Stimulated activated CD4-positive, alpha-beta T cell treated with anti-CD3 and anti-CD28 coated beads, TNF-alpha, amount 100 ng/mL, for 24 hours (primary cell): ENCODE data around the gene NGFR.

Experiments used
- DNase-seq, 3 experiments: peaks; one replicate each; pipeline ENCODE4 v3.0.0-alpha.2; 2020; ENCODE audit warnings: low read depth in 3 of 3

The NGFR gene

DNA sequence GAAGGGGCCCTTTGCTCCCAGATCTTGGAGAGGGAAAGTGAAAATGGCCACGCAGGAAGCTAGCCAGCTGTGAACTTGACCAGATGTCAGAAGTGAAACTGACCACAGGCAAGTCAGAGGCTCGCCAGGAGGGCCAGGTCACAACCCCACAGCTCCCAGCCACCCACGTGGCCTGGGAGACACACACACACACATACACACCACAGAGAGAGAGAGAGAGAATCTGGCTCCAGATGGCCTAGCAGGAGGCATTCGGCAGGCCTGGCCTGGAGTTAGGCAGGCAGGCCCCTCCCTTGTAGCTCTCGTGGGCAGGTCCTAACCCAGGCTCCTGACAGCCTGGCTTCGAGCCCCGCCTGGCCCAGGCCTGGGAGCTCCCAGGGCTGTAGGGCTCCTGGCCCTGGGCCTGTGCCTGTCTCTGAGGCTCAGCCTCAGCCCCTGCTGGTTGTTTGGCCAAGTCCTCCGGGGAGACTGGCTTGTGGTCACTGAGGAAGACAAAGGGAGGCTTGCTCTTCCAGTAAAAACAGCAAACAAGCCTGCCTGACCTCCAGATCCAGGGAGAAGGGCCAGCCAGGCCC, 20.2 kb downstream of the NGFR start:
- no peak for DNase-seq

DNA sequence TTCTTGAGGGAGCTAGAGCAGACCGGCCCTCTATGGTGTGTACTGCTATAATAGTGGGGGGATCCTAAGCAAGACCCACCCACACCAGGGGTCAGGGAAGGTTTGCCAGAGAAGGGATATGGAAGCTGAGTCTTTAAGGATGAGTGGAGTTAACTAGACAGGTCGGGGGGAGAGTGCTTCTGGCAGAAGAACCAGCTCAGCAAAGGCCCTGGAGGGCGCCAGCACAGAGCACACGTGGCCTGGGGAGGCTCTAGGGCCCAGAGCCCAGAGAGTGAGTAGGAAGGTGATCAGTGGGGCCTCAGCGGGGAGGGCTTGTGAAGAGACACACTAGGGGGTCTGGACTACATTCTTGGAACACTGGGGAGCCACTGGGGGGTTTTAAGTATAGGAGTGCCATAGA, 21.1 kb downstream of the NGFR start:
- DNase-seq, result no peak

DNA sequence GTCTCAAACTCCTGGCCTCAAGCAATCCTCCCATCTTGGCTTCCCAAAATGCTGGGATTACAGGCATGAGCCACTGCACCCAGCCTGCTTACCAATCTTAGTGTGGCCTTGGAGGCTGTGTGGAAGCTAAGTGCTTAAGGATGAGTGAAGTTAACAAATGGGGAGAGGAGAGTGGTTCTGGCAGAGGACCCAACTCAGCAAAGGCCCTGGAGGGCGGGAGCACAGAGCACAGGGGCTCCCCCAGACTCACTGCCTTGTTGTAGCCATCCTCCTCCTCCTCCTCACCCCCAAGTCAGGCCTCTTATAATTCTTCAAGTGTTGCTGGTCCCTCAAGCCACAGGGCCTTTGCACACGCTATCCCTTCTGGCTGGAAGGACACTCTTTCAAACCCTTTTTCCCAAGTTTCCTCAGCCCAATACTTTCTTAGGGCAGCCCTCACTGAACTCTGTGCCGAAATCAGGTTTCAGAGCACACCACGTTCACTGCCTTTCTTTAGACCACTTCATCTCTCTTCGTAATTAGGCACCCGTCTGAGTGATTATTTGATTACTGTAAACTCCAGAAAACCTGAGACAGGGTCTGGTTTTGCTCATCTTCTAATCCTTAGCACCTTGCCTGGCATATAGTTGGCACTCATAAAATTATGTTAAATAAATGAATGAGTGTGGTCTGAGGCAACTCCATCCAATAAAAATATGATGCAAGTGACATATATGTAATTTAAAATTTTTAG, 23.4 kb downstream of the NGFR start:
- DNase-seq, result no peak

DNA sequence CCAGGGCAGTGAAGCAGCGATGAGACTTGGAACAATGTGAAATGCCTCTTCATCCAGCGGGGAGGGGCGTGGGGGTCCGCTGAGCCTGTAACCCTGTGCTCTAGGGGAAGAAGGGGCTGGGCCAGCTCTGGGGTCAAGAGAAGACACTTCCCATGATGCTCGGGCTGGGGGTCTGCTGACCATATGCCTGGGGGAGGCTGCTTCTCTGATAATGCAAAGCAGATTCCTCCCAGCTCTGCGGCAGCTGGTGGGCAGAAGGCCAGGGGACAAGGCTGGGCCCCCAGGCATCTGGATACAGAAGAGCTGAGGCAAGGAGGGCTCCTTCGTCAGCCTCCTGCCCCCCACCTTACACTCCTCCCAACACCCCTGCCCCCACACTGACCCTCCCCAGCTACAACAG, 24.7 kb downstream of the NGFR start:
- no peak for DNase-seq

DNA sequence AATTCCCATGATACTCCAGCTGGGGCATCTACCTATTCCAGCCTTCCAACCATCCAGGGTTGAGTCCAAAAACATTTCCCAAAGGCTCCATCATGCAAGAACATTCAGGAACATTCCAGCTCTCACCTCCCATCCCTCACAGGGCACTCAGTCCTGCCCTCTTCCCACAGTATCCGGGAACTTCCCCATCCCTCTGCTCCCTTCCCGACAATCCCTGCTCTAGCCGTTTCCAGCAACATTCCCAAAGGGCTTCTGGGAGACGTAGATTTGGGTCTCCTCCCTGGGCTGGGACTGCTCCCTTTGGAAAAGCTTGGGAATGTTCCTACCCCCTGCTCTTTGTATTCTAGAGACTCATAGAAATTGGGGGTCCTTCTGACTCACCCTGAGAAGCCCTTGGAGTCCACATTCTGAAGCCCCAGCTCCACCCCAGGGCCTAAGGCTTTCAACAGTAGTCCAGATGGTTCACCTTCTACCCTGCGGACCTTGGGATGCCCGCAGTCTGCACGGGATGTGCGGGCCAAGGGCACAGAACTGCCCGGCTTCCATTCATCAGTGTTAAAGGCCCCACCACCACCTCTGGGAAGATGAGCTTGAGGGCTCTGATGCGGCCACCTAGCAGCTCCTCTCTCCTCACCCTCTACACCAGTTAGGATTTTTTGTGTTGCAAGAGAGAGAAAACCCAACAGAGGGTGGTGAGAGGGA, 25.4 kb downstream of the NGFR start:
- no peak for DNase-seq

DNA sequence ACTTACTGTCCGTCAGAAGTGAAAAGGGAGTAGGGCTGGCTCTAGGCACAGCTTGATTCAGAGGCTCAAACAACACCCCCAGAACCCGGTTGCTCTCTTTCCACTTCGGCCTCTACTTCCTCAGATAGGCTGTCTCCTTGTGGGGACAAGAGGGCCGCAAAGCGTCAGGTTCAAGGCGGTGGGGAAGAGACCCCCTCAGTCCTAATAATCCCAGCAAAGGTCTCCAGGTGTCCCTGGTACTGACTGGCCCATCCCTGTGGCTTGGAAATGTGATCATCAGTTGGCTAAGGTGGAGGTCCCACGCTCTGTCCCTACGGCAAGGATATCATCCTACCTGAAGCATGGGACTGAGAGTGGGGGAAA, 26.0 kb downstream of the NGFR start:
- DNase-seq, result no peak

DNA sequence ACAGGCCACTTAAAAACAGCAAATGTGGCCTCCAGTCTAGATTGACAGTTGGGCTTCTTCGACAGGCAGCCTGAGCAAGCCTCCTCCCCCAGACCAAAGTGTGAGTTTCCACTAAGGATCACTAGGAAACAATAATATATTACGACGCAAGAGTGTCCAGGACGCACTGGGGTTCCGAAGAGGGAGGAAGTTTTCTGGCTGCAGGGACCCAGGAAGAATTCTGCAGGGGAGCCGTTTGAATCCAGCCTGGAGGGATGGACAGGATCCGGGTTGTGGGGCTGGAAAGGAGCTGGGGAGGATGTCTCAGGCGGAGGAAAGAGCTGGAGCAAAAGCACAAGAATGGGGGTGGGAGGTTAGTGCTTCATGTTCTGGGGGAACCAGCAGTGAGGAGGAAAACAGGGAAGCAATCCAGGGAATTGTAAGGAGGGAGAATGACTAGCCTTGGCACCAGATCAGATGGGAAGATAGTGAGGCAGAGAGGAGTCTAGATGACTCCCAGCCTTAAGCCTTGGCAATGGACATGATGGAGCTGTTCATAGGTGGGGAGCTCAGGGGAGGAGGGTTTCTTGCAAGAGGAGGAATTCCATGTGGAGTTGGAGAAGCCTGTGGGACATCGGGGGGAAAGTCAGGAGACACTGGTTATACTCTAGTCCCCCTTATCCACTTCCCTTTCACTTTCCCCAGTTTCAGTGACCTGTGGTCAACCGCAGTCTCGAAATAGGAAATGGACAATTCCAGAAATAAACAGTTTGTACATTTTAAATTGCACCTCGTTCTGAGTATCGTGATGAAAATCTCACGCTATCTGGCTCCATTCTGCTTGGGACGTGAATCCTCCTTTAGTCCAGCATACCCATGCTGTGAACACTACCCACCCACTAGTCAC, 26.6 kb downstream of the NGFR start:
- DNase-seq, result no peak

DNA sequence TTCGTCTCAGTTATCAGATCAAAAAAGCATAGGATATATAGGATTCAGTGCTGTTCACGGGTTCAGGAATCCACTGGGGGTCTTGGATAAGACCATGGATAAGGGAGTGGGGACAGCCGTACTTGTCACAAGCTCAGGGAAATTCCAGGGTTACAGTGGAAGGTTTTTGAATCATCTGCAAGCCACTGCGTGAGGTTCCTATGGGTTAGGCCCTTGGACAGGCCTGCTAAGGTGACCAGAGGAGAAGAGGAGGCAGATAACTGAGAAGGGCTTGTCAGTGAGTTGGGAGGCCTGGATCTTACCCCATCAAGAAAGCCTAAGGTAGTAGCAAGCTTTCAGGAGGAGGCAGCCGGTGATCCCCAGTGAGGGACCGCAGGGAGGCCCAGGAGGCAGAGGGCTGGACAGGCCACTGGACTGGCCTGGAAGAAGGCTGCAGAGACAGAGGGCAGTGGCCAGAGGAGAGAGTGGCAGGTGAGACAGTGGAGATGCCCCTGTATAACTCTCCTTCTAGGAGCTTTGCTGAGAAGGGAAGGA, 27.3 kb downstream of the NGFR start:
- DNase-seq, result no peak

DNA sequence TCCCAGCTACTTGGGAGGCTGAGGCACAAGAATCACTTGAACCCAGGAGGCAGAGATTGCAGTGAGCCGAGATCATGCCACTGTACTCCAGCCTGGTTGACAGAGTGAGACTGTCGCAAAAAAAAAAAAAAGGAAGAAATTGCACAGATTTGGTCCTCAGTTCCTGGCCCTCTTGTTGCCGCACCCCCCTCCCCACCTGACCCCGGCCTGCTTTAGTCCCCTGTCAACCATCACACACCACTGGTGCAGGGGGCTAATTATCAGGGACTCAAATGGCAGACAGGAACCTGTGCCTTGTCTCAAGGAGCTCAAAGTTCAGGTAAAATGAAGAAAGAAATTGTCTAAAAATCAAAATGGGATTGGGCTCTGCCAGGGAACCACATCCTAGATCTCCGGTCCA, 28.1 kb downstream of the NGFR start:
- DNase-seq, result no peak

DNA sequence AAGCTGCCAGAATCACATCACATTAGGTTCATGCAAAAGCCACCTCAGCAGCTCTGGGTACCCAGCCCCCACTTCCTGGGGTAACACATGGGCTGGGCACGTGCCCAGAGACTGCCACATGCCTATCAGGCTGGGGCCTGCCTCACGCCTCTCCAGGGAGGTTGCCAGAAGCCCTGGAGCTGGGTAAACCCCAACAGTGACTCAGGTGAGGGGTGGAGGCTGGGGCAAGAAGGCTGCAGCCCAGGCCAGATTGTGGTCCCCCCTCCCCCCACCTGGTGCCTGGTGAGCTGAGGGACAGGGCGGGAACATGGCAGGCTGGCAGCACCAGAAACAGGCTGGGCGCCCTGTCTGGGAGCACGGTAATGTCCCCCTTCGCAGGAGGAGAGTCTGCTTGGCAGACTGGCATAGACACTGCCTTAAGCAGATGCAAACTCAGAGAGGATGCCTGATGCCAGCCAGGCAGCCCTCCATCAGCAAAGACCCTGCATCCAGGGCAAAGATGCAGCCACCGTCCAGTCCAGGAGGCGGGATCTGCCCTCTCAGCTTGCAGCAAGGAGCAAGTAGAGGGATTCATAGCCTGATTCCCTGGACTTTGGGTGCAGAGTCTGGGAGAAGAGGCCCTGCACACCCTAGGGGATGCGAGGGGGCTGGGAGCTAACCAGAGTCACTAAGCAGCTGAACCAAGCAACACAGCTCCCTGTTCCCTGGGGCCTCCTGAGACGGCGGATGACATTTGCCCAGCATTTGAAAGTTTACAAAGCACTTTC, 28.8 kb downstream of the NGFR start:
- peak in 2 of 3 experiments; percentile 6 to 7 for DNase-seq

DNA sequence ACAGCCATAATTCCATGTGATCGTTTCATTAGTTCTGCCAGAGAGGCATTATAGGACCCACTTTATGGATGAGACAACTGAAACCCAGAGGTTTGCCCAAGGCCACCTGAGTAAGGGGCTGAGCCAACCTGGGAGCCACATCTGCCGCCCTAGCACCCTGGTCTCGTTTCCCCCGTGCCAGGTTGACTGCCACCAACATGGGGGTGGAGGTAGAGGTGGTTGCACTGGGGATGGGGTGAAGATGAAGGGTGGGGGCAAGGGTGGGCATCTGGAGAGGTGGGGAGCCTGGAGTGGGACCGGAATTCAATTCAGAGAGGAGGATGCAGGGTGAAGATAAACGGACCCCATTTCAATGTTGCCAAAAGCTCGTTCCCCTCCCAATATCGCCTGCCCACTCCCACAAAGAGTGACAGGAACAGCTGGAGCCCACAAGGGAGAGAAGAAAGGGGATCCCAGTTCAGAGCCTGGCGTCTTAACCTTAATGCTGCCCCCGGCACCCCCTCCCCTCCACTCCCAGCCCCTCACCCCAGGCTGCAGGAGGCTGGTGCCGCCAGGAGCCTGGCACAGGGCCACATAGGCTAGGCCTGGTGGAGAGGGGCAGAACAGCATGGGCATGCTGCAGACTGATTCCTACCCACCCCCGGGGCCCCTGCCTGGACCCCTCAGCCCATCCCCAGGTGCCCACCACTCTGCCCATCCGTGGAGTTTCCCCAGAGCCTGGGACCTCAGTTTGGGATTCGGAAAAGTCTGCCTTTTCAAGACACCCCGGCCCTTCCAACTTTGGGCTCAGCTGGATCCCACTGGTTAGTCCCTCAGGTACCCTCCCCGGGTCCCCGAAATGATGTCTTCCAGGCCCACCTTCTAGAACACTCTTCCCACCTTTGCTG, 29.6 kb downstream of the NGFR start:
- DNase-seq, result no peak

DNA sequence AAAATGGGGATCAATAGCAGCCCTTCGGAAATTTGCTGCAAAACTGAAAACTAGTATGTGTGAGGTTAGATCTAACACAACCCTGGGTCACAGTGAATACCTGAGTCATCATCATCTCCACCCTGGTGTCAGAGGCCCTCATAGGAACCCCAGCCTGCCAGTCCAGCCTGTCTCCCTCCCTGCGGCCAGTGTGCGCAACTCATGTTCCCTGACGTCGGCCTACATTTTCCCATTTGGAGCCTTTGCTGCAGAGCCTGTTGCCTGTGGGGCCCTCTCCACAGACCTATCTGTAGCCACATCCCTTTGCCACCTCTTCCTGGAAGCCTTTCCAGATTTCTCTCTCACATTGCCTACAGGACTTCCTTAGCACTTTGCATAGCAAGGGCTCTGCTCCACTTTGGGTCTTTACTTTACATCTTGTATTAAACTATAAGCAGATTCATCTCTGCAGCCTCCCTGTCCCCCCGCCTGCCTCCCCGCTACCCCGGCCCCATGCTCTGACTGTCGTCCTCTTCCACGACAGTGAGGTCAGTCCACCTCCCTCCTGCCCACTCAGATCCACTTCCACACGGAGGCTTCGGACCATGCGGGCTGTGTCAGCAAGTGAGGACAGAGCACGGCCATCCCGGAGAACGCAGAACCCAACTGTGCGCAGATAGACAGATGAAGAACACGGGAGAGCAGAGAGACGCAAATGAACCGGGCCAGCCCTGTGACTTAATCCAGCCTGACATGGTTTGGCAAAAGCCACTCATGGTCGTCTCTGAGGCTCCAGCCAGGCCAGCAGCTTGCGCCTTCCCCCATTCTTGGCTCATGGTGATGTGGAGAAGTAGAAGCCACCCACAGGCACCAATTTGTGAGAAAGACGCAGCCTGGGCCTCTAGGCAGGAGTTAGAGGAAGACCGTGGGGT, 31.0 kb downstream of the NGFR start:
- DNase-seq, result no peak

DNA sequence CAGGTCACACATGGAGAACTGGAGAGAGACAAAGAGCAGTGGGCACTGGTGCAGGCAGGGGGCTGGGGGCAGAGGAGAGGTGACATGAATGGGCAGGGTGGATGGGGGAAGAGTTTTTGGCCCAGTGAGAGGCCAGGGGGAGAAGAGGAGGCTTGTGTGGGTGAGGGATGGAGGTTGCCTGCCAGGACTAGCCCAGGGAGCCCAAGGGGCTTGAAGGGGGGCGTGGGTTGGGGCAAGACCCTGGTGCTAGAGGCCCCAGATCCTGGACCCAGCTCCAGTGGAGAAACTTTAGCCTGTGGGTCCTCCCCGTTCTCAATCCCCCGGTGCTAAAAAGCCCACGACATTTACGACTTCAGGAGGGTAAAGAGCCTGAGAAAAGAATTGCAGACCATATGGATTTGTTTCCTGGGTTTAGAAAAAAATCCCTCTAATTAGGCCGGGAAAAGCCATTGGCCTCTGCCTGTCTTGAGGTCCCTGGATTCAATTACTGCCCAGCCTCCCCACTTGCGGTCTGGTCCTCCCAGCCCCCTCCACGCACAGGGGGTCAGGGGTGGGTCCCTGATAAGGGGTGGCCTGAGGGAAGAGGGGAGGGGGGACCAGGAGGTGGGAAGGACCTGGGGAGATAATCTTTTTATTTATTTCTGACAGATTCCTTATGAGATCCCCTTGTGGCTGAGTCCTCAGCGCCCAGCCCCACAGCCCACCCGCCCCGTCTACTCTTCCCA, 33.0 kb downstream of the NGFR start:
- no peak for DNase-seq

DNA sequence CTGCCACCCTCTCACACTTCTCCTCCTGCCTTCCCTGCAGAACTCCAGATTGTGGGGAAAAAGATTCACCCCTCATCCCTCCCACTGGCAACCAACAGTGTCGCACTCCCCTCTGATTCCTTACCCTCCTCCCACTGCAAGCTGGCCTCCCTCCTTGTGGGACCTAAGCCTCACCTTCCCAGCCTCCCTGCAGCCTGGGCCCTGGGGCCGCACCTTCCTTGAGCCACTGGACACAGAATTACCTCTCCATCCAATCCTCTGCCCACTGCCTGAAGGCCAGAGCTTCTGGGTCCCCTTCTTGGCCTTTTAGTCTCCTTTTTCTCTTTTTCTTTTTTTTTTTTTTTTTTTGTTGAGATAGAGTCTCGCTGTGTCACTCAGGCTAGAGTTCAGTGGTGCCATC, 33.9 kb downstream of the NGFR start:
- DNase-seq, result no peak

DNA sequence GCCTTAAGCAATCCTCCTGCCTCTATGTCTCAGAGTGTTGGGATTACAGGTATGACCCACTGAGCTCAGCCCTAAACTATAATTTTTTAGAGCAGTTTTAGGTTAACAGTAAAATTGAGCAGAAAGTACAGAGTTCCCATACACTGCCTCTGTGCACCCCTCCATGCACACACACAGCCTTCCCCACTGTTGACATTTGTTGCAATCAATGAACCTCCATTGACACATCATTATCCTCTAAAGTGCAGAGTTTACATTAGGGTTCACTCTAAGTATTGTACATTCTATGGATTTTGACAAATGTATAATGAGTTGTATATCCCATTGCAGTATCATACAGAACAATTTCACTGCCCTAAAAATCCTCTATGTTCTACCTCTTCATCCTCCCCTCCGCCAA, 35.0 kb downstream of the NGFR start:
- no peak for DNase-seq

DNA sequence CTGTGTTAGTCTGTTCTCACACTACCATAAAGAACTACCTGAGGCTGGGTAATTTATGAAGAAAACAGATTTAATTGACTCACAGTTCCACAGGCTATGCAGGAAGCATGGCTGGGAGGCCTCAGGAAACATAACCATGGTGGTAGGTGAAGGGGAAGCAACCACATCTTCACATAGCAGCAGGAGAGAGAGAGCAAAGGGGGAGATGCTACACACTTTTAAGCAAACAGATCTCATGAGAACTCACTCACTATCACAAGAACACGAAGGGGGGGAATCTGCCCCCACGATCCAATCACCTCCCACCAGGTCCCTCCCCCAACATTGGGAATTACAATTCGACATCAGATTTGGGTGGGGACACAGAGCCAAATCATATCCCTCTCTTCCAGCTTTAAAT, 48.8 kb downstream of the NGFR start:
- no peak for DNase-seq

DNA sequence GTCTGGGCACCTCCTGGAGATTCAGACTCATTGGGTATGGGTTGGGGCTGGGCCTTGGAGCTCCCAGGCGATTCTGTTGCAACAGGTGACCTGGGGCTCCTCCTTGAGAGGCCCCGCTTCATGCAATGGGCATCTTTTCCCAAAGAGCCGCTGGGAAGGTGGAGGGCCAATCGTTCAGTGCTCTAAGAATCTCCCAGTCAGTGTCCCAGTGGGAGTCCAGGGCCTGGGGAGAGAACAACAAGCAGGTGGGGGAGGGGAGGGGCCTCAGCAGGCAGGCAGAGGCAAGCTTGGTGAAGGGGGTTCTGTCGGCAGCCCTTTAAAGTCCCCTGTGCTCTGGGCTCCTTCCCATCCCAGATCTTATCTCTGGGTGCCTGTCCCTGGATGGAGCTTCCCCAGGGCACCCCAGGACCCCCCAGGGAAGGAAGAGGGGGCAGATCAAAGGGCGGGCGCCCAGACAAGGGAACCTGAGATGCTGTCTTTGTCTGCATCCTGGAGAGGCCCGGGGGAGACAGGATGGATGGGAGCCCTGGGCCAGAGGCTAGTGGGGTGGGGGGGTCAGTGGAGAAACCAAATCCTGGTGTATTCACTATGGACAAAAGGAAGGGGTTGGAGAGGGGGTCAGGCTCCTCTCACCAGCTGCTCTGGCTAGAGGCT, 50.0 kb downstream of the NGFR start:
- DNase-seq, result no peak
